ENCODE results near the gene ENKUR. TPM values are rescaled to one million over a fixed set of nuclear protein-coding genes. Genes with fewer than 3 reads are reported as not detected.

Gene ENKUR
- total and polyA plus RNA-seq, 10 of the 15 experiments (the other 5 are each of a cell fraction or from before 2014, with no cell fraction given): 0.01 to 0.19 (median 0.11) TPM; not detected in 6

- TF ChIP-seq POLR2AphosphoS5 (IDR thresholded peaks at IDR 0.05; ENCODE audit: low read length) (peak; percentile 84), HDGF (IDR thresholded peaks at IDR 0.05) (0 out of 2 replicates have a peak, but pooled peaks have one; percentile 17), NR2C2 (IDR thresholded peaks at IDR 0.05; ENCODE audit: borderline replicate concordance, control insufficient read depth, insufficient read length, low read depth) (no peak), CREM (IDR thresholded peaks at IDR 0.05; ENCODE audit: low read depth) (0 out of 2 replicates have a peak, but pooled peaks have one; percentile 5), NBN (IDR thresholded peaks at IDR 0.05) (0 out of 2 replicates have a peak, but pooled peaks have one; percentile 30), NFIC (IDR thresholded peaks at IDR 0.05; ENCODE audit: low read depth, low read length) (no peak), TCF12 (IDR thresholded peaks at IDR 0.05; ENCODE audit: low read depth, low read length) (0 out of 2 replicates have a peak, but pooled peaks have one; percentile 31), YY1 (IDR thresholded peaks at IDR 0.05; ENCODE audit: low read depth, low read length) (0 out of 2 replicates have a peak, but pooled peaks have one; percentile 10), RELB (IDR thresholded peaks at IDR 0.05; ENCODE audit: low read depth) (no peak), NFYB (IDR thresholded peaks at IDR 0.05; ENCODE audit: insufficient read depth, low read depth, low read length) (peak; percentile 47; the same call in 1 of the 2 replicates), MAX (IDR thresholded peaks at IDR 0.05; ENCODE audit: low read depth, low read length) (peak; percentile 74; the same call in 1 of the 2 replicates), TARDBP (IDR thresholded peaks at IDR 0.05; ENCODE audit: borderline replicate concordance) (peak; percentile 55; the same call in 1 of the 2 replicates), ZNF207 (IDR thresholded peaks at IDR 0.05; ENCODE audit: borderline replicate concordance) (no peak), EGR1 (IDR thresholded peaks at IDR 0.05; ENCODE audit: borderline replicate concordance in 1 of 2, low read depth in 2 of 2, low read length in 2 of 2) (peak; percentile 91 to 99), MTA3 (IDR thresholded peaks at IDR 0.05; ENCODE audit: borderline replicate concordance, low read length) (no peak), CBFB (IDR thresholded peaks at IDR 0.05; ENCODE audit: low read depth) (peak; percentile 46; the same call in 1 of the 2 replicates), NRF1 (conservative IDR thresholded peaks at IDR 0.05; ENCODE audit: low read depth, low read length) (peak; percentile 44), TCF3 (IDR thresholded peaks at IDR 0.05; ENCODE audit: borderline replicate concordance, insufficient read depth, low read depth, low read length) (peak; percentile 33; the same call in 1 of the 2 replicates)
- TF ChIP-seq, protein P1, sequence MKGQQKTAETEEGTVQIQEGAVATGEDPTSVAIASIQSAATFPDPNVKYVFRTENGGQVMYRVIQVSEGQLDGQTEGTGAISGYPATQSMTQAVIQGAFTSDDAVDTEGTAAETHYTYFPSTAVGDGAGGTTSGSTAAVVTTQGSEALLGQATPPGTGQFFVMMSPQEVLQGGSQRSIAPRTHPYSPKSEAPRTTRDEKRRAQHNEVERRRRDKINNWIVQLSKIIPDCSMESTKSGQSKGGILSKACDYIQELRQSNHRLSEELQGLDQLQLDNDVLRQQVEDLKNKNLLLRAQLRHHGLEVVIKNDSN (IDR thresholded peaks at IDR 0.05; ENCODE audit: borderline replicate concordance, extremely low read length, insufficient read depth, low read depth, low read length): peak; percentile 97
- TF ChIP-seq, protein P2, sequence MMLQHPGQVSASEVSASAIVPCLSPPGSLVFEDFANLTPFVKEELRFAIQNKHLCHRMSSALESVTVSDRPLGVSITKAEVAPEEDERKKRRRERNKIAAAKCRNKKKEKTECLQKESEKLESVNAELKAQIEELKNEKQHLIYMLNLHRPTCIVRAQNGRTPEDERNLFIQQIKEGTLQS (IDR thresholded peaks at IDR 0.05; ENCODE audit: borderline replicate concordance, extremely low read depth, low read depth, low read length): peak; percentile 78; the same call in 1 of the 2 replicates
- TF ChIP-seq, protein P3, sequence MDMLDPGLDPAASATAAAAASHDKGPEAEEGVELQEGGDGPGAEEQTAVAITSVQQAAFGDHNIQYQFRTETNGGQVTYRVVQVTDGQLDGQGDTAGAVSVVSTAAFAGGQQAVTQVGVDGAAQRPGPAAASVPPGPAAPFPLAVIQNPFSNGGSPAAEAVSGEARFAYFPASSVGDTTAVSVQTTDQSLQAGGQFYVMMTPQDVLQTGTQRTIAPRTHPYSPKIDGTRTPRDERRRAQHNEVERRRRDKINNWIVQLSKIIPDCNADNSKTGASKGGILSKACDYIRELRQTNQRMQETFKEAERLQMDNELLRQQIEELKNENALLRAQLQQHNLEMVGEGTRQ (IDR thresholded peaks at IDR 0.05; ENCODE audit: borderline replicate concordance, low read depth, low read length): peak; percentile 77
- TF ChIP-seq, protein P4, sequence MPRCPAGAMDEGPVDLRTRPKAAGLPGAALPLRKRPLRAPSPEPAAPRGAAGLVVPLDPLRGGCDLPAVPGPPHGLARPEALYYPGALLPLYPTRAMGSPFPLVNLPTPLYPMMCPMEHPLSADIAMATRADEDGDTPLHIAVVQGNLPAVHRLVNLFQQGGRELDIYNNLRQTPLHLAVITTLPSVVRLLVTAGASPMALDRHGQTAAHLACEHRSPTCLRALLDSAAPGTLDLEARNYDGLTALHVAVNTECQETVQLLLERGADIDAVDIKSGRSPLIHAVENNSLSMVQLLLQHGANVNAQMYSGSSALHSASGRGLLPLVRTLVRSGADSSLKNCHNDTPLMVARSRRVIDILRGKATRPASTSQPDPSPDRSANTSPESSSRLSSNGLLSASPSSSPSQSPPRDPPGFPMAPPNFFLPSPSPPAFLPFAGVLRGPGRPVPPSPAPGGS (IDR thresholded peaks at IDR 0.05; ENCODE audit: borderline replicate concordance, insufficient read depth, low read depth, low read length, poor library complexity, severe bottlenecking): peak; percentile 20
Observed at GRCh38 chr10:25016376-25017153, 607 bp upstream of the ENKUR start, which contains the start of gene THNSL1 (continued).
